Activated CD8-positive, alpha-beta memory T cell treated with anti-CD3 and anti-CD28 coated beads for 48 hours (primary cell): ENCODE results near the gene RPS3.
"Not testable (repeated sequence)": the region's sequence is repeated elsewhere in the genome, so short reads cannot be mapped to it uniquely, and the experiment has no call there.

Experiments used
- DNase-seq, 3 experiments: peaks; one replicate each; pipeline ENCODE4 v3.0.0-alpha.2; 2020; ENCODE audit warnings: low read depth in 2 of 3, low spot score in 2 of 3

Gene RPS3

GRCh38 chr11:75399344-75400145 is at the start of gene RPS3:
RPS3 (plus strand) TSS chr11:75399518; CDS start chr11:75399548, 30 bp downstream.
- peak; percentile 69 to 80 (median 79) for DNase-seq

DNA sequence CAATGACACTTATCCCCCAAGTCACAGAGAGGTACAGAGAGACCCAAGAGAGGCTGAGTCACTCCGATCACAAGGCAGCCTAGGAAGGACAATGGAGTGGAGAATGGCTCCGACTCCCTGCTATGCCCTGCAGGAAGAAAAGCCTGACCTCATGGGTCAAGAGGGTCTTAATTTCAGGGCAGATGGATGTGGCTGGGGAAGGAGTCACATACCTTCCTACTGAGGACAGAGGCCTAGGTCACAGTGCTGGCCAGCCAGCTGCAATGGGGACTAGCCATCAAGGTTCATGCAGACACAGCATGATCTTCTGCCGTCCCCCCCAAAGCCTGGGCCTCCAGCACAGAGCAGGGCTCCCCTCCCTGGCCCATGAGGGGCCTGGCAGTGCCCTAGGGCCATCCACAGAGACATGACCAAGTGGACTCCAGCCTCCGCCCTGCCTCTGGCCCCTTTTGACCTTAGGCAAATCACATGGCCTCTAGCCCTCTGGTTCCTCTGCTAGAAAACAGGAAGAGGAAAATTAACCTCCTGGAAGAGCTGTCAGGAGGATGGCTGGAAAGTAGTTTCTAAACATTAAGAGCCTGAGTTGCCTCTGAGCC is 49.7 kb upstream of the RPS3 start:
- DNase-seq, result no peak

DNA sequence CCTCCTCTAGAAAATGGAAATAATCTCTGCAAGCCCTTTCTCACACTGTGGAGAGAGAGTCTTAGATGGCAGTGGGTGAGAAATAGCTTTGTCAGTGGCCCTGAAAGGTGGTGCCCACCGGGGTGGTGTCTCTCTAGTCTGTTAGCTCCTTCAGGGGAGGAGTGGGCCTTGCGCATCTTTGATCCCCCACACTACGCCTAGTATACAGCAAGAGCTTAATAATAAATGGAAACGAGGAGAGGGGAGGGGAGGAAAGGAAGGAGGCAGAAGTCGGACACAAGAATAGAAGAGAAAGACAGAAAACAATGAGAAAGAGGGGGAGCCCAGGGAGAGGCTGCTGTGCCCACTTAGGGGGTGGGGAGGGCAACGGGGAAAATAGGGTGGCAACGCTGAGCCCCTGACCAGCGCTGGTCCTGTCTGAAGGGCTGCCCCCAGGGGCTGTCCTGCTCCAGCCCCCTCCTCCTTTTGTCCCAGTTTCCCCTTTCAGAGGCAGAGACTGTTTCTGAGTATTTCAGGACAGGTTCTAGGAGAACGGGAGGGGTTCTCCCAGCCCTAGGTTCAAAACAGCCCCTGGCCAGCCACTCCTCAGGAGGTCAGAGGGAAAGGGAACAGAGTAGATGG is 49.1 kb upstream of the RPS3 start:
- no peak for DNase-seq

GRCh38 chr11:75350743-75351540 is 48.4 kb upstream of the RPS3 start:
- DNase-seq, result no peak

DNA sequence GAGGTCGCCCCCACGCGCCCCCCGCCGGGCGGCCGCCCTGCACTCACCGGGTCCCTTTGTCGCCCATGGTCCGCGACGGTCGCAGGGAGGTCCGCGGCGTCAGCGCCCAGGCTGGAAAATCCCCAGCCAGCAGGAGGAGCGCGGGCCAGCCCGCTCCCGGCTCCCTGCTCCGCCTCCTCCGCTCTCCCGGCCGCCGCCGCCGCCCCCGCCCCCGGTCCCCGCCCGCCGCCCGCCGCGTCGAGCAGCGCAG is 47.9 kb upstream of the RPS3 start, which contains the start of gene ARRB1:
Gene ARRB1, minus strand, starts transcription at position 121 of the 250 bp plus-strand sequence. Its CDS starts 54 bp downstream, at position 67.
- no peak for DNase-seq

DNA sequence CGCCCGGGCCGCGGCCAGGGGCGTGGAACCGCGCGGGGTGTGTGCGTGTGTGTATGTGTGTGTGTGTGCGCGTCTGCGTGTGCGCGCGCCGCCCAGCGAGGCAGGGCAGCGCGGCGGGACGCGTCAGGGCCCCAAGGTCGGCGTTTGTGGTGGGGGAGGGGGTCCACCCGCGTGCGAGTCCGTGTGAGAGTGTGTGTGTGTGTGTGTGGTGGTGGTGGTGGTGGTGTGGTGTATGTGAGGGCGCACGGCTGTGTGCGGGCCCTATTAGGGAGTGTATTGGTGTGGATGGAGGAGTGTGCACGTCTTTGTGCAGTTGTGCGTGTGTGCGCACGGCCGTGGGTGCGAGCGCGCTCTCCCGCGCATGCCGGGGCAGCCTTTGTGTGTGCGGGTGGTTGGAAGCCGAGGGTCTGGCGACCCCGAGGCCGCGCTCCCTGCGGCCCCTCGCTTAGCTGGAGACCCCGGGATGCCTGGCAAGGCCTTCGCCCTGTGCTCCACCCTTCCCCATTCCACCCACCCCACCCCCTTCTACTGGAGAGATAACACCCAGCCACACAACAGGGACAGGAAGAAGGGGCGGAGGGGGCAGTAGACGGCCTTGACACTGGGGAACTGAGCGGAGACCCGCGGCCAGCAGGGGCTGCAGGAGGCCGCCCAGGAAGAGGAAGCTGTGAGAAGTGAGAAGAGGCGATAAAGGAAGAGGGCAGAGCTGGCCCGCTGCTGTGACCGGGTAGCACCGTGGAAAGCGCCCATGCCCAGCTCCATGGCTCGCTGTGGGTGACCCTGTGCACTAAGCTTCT is 47.3 kb upstream of the RPS3 start:
- DNase-seq, result peak in 1 of 3 experiments; percentile 15

GRCh38 chr11:75352588-75353206 is 46.6 kb upstream of the RPS3 start:
- no peak for DNase-seq

DNA sequence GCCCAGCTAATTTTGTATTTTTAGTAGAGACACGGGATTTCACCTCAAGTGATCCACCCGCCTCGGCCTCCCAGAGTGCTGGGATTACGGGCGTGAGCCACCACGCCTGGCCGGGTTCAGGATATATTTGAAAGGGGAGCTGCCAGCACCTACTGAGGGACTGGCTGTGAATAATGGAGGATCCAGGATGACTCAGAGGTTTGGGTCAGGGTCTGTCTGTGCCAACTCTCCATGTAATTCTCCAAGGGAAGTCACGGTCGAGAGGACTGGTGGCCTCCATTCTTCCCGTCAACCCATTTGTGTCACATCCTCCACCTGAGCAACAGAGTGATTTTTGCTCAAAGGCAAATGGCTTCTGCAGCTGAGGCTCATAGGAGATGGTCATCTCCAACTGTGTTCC is 44.3 kb upstream of the RPS3 start:
- DNase-seq, result no peak

GRCh38 chr11:75356613-75357012 is 42.7 kb upstream of the RPS3 start:
- no peak for DNase-seq

DNA sequence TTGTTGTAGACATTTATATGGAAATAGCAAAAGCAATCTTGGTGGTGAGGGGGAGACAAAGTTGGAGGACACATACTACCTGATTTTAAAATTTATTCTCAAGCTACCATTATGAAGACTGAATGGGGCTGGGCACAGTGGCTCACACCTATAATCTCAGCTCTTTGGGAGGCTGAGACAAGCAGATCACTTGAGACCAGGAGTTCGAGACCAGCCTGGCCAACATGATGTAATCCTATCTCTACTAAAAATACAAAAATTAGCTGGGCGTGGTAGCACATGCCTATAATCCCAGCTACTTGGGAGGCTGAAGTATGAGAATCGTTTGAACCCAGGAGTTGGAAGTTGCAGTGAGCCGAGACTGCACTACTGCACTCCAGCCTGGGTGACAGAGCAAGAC is 37.0 kb upstream of the RPS3 start:
- DNase-seq, result not testable (repeated sequence)

GRCh38 chr11:75365711-75366181 is 33.6 kb upstream of the RPS3 start:
- DNase-seq, result no peak

GRCh38 chr11:75366826-75367225 is 32.5 kb upstream of the RPS3 start:
- not testable (repeated sequence) for DNase-seq

- no peak for DNase-seq
Measured at GRCh38 chr11:75369560-75370255, 29.6 kb upstream of the RPS3 start.

DNA sequence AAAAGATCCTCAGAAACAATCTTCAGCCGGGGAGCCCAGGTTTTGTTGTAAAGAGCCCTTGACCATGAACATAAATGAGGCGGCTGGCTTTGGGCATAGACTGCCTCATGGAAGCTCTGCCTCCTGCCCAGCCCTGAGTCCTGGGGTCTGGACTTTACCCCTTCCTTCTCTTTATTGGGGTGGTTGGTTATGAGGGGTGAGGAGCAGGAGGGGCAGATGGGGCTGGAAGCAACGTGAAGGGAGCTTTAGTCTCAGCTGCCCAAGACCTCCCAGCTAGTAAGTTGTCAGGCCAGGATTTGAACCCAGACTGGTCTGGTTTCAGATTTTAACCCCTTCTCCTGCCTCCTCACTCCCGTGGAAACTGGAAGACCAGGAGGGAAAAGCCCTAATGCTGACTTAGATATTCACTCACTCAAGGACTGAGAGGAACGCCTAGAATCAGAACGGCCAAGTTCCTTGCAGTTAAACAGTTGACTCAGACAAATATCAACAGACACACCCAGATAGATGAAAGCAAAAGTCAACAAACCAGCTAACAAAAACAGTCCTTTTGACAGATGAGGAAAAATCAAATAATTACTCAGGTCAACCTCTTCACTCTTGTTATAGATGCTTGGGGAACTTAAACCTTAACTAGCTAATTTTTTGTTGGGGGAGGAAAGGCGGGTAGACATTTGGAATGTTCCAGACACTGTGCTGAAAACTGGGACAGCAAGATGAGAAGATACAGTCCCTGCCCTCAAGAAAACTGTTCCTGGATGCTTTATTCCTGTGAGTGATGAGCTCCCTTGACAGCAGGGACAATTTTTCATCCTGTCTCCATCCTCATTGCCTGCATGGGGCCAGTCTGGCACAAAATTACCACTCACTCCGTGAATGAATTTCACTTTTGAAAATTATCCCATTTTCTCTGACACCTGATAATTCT is 27.1 kb upstream of the RPS3 start:
- no peak for DNase-seq

DNA sequence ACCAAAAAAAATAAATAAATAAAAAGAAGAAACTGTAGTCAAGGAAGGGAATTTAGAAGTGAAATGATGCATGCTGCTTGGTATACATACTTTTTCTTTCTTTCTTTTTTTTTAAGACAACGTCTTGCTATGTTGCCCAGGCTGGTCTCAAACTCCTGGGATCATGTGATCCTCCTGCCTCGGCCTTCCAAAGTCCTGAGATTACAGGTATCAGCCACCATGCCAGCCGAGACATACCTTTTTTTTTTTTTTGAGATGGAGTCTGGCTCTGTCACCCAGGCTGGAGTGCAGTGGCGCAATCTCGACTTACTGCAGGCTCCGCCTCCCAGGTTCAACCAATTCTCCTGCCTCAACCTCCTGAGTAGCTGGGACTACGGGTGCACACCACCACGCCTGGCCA is 26.1 kb upstream of the RPS3 start:
- no peak for DNase-seq

DNA sequence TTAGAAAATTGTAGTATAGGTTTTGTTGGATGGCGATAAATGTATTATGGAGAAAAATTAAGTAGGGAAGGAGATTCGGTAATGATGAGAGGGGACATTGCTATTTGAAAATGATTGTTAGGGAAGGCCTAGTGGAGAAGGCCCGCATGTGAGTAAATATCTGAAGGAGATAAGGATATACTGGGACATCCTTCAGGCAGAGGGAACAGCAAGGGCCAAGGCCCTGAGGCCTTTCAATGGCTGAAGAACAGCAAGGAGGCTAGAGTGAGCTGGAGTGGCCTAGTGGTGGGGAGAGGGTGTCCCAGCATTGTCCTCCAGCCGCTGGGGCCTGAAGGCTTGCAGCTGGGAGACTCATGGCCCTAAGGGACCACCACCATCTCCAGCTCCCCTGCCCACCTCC is 24.7 kb upstream of the RPS3 start:
- DNase-seq, result no peak

GRCh38 chr11:75375626-75376025 is 23.7 kb upstream of the RPS3 start:
- DNase-seq, result no peak

DNA sequence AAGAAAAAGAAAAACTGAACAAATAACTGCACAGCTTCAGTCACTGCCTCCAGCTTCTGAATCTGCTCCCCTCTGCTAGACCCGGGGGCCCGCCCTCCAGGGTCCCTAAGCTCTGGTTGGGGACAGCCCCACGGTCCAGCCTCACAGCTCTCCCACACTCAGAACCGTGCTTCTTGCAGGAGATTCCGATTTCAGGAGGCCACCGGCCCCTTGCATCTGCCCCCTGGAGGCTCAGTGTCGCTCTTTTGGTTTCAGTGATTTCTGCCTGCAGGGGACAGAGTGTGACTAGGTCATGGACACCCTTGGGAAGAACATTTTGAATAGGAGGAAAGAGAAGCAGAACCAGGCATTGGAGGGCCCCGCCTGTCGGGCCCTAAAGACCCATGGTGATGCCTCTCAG is 23.1 kb upstream of the RPS3 start:
- no peak for DNase-seq

GRCh38 chr11:75378776-75379175 is 20.5 kb upstream of the RPS3 start:
- DNase-seq, result not testable (repeated sequence)
